ENCODE measurements around the gene TM2D3. TPM values are rescaled to one million over a fixed set of nuclear protein-coding genes. Genes with fewer than 3 reads are reported as not detected.
"Not testable (repeated sequence)": the region's sequence is repeated elsewhere in the genome, so short reads cannot be mapped to it uniquely, and the experiment has no call there.

The TM2D3 gene
- total and polyA plus RNA-seq, 7 donors = 30.4 to 69.6 (median 42.4) TPM

GRCh38 chr15:101657968-101658784 lies 6.0 kb upstream of the TM2D3 start:
- peaks cover 0 to 45% of the 10 kb centered on the region in 2 donors for H3K36me3 ChIP-seq (ENCODE audit: insufficient read depth in 1 of 2, low read depth in 1 of 2)
- intact Hi-C loops (cut with DNase I) = loop anchor here in 1 of 2 donors (10.0 kb wide), 1 partner anchor 113 kb away; no protein-coding TSS in a partner anchor
- DNase-seq = no peak

GRCh38 chr15:101657171-101657570 lies 5.0 kb upstream of the TM2D3 start:
- Histone ChIP-seq H3K4me3 (no peak overlapping the region), H3K27ac (no peak overlapping the region), H3K9me3 (no peaks in the 10 kb centered on the region), H3K4me1 (peaks cover 5% of the 10 kb centered on the region), H3K27me3 (ENCODE audit: insufficient read depth in 3 of 3, low read length in 2 of 3) (no peaks in the 10 kb centered on the region), H3K36me3 (ENCODE audit: insufficient read depth in 1 of 2, low read depth in 1 of 2) (peaks cover 0 to 43% of the 10 kb centered on the region in 2 donors)
- no peak for TF ChIP-seq CTCF (IDR thresholded peaks at IDR 0.05)
- WGBS, 3 donors = 76 to 87% (median 81%) methylated on average over 10 of the region's 10 CpGs
- ATAC-seq = no peak
- intact Hi-C loops (cut with DNase I) = loop anchor here in 1 of 2 donors (10.0 kb wide), 1 partner anchor 112 kb away; no protein-coding TSS in a partner anchor
- DNase-seq = no peak

More at GRCh38 chr15:101657968-101658784, 6.0 kb upstream of the TM2D3 start:
- 72 to 79% (median 79%) methylated on average over 9 of the region's 9 CpGs for WGBS, 3 donors
- Histone ChIP-seq H3K9me3 (no peaks in the 10 kb centered on the region), H3K27ac (no peak overlapping the region), H3K4me3 (no peak overlapping the region), H3K4me1 (peaks cover 4% of the 10 kb centered on the region), H3K27me3 (ENCODE audit: insufficient read depth in 3 of 3, low read length in 2 of 3) (no peaks in the 10 kb centered on the region)
- ATAC-seq = no peak
- TF ChIP-seq CTCF (IDR thresholded peaks at IDR 0.05) = no peak

GRCh38 chr15:101654624-101655337 lies 2.6 kb upstream of the TM2D3 start:
- not testable (repeated sequence) for H3K27me3 ChIP-seq (ENCODE audit: insufficient read depth in 3 of 3, low read length in 2 of 3); H3K9me3 ChIP-seq; ATAC-seq; H3K4me3 ChIP-seq; H3K27ac ChIP-seq; DNase-seq
- WGBS, 3 donors = 86 to 94% (median 89%) methylated on average over 9 to 10 of the region's 10 CpGs
- Histone ChIP-seq H3K4me1 (peaks cover 21% of the 10 kb centered on the region), H3K36me3 (ENCODE audit: insufficient read depth in 1 of 2, low read depth in 1 of 2) (peaks cover 4 to 31% of the 10 kb centered on the region in 2 donors)
- intact Hi-C loops (cut with DNase I) = loop anchor here in 1 of 2 donors (5.0 to 10.0 kb wide), 2 partner anchors 110 to 352 kb away; no protein-coding TSS in a partner anchor

- Histone ChIP-seq H3K27ac (no peak overlapping the region), H3K27me3 (ENCODE audit: insufficient read depth in 3 of 3, low read length in 2 of 3) (no peaks in the 10 kb centered on the region), H3K9me3 (no peaks in the 10 kb centered on the region), H3K4me3 (no peak overlapping the region), H3K4me1 (peaks cover 27% of the 10 kb centered on the region), H3K36me3 (ENCODE audit: insufficient read depth in 1 of 2, low read depth in 1 of 2) (peaks cover 4 to 34% of the 10 kb centered on the region in 2 donors)
- ATAC-seq (no peak), DNase-seq (no peak)
- WGBS, 3 donors = 57 to 75% (median 65%) methylated on average over 8 of the region's 8 CpGs
- intact Hi-C loops (cut with DNase I) = loop anchor here in 1 of 2 donors (5.0 to 10.0 kb wide), 2 partner anchors 109 to 352 kb away; no protein-coding TSS in a partner anchor
- TF ChIP-seq CTCF (IDR thresholded peaks at IDR 0.05) = no peak
Observed at GRCh38 chr15:101654171-101654570, 2.0 kb upstream of the TM2D3 start.

Measured in psoas muscle (tissue), 8 donors.